SK-N-SH (cell line): ENCODE data around the gene RPL39. TPM values are rescaled to one million over a fixed set of nuclear protein-coding genes. Genes with fewer than 3 reads are reported as not detected.

ENCODE experiments used
- ELF1 ChIP-seq: IDR thresholded peaks from 2 replicates; pipeline ENCODE4 v1.4.0; 2012
- FOXJ3 ChIP-seq: sonication (generic); formaldehyde crosslinking; IDR thresholded peaks from 2 replicates; pipeline ENCODE4 v1.5.1; 2020; ENCODE audit warnings: mild to moderate bottlenecking, missing genetic modification reagents
- FOXM1 ChIP-seq: IDR thresholded peaks from 2 replicates; pipeline ENCODE4 v1.4.0; 2012; ENCODE audit warnings: low read depth, mild to moderate bottlenecking
- GATA2 ChIP-seq: sonication (generic); formaldehyde crosslinking; IDR thresholded peaks from 2 replicates; pipeline ENCODE4 v1.5.0; 2020; ENCODE audit warnings: mild to moderate bottlenecking, missing genetic modification reagents
- NFIC ChIP-seq: IDR thresholded peaks from 2 replicates; pipeline ENCODE4 v1.4.0; 2012; ENCODE audit warnings: borderline replicate concordance
- POLR2AphosphoS5 ChIP-seq: IDR thresholded peaks from 2 replicates; pipeline ENCODE4 v1.6.1; 2012; ENCODE audit warnings: low read depth, low read length
- RFX5 ChIP-seq: IDR thresholded peaks from 2 replicates; pipeline ENCODE4 v1.6.1; 2012; ENCODE audit warnings: mild to moderate bottlenecking, improper control_type of control experiment, low read length
- RXRA ChIP-seq: IDR thresholded peaks from 2 replicates; pipeline ENCODE4 v1.4.0; 2012; ENCODE audit warnings: low read depth, mild to moderate bottlenecking, borderline replicate concordance
- TAF1 ChIP-seq: IDR thresholded peaks from 2 replicates; pipeline ENCODE4 v1.6.1; 2012; ENCODE audit warnings: low read depth, mild to moderate bottlenecking, low read length, moderate library complexity, borderline replicate concordance
- TEAD4 ChIP-seq: IDR thresholded peaks from 2 replicates; pipeline ENCODE4 v1.4.0; 2012; ENCODE audit warnings: mild to moderate bottlenecking, borderline replicate concordance; ENCODE audit not compliant: insufficient read depth
- polyA plus RNA-seq, 3 experiments: library from polyadenylated mRNA; depleted of rRNA; stranded (reverse); fragments of >200 nt; gene quantifications; 2 replicates each; pipeline ENCODE4 v1.2.3, GENCODE V29; 2012
- TF ChIP-seq, protein P1 (sequence below): fragments of 150-350 bp; IDR thresholded peaks from 2 replicates; pipeline ENCODE4 v1.6.1; 2017; ENCODE audit warnings: antibody characterized with exemption, low read length, low read depth, borderline replicate concordance
- TF ChIP-seq, protein P2 (sequence below): IDR thresholded peaks from 2 replicates; pipeline ENCODE4; 2012
- TF ChIP-seq, protein P3 (sequence below): fragments of 200-600 bp; sonication (generic); IDR thresholded peaks from 2 replicates; pipeline ENCODE4 v1.6.1; 2017; ENCODE audit warnings: antibody characterized with exemption, mild to moderate bottlenecking, moderate library complexity
- TF ChIP-seq, protein P4 (sequence below): IDR thresholded peaks from 2 replicates; pipeline ENCODE4 v1.4.0; 2012; ENCODE audit warnings: low read depth, borderline replicate concordance
- TF ChIP-seq, protein P5 (sequence below): fragments of 150-350 bp; IDR thresholded peaks from 2 replicates; pipeline ENCODE4 v1.6.1; 2016; ENCODE audit warnings: mild to moderate bottlenecking, low read depth, low read length

The RPL39 gene
- polyA plus RNA-seq, 1 of the 3 experiments (the other 2 are of a cell fraction), result 4,443 TPM

DNA sequence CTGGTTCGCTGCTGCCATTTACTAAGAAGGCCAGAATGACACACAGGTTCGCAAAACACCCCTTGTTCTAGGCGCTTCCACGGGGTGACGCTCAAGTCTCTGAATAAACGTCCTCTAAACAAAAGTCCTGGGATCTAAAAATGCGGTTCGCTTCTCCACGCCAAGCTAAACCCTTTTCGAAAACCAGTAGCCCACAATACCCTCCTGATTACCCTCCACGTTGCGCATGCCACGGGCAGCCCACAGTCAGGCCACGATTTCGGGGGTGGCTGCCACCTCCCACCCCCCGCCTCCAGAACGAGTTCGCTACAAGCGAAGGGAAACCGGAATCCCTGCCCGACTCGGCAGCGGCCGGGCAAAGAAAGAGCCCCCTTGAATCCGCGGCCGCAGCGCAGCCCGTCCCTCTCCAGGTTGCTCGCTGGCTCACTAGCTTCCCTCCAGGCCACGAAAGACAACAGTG, 423 bp downstream of the RPL39 start (continued):
- TF ChIP-seq, protein P1, sequence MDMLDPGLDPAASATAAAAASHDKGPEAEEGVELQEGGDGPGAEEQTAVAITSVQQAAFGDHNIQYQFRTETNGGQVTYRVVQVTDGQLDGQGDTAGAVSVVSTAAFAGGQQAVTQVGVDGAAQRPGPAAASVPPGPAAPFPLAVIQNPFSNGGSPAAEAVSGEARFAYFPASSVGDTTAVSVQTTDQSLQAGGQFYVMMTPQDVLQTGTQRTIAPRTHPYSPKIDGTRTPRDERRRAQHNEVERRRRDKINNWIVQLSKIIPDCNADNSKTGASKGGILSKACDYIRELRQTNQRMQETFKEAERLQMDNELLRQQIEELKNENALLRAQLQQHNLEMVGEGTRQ, result no peak
- TF ChIP-seq RFX5, result no peak
- TF ChIP-seq POLR2AphosphoS5, result no peak
- TF ChIP-seq TEAD4, result no peak
- TF ChIP-seq, protein P2, sequence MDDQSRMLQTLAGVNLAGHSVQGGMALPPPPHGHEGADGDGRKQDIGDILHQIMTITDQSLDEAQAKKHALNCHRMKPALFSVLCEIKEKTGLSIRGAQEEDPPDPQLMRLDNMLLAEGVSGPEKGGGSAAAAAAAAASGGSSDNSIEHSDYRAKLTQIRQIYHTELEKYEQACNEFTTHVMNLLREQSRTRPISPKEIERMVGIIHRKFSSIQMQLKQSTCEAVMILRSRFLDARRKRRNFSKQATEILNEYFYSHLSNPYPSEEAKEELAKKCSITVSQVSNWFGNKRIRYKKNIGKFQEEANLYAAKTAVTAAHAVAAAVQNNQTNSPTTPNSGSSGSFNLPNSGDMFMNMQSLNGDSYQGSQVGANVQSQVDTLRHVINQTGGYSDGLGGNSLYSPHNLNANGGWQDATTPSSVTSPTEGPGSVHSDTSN, result no peak
- TF ChIP-seq NFIC, result no peak
- 0 out of 2 replicates have a peak, but pooled peaks have one; percentile 9 for TF ChIP-seq GATA2 (CRISPR knock-in tag)
- no peak for TF ChIP-seq RXRA
- no peak for TF ChIP-seq FOXJ3
- TF ChIP-seq TAF1, result no peak
- TF ChIP-seq ELF1, result no peak
- TF ChIP-seq, protein P3, sequence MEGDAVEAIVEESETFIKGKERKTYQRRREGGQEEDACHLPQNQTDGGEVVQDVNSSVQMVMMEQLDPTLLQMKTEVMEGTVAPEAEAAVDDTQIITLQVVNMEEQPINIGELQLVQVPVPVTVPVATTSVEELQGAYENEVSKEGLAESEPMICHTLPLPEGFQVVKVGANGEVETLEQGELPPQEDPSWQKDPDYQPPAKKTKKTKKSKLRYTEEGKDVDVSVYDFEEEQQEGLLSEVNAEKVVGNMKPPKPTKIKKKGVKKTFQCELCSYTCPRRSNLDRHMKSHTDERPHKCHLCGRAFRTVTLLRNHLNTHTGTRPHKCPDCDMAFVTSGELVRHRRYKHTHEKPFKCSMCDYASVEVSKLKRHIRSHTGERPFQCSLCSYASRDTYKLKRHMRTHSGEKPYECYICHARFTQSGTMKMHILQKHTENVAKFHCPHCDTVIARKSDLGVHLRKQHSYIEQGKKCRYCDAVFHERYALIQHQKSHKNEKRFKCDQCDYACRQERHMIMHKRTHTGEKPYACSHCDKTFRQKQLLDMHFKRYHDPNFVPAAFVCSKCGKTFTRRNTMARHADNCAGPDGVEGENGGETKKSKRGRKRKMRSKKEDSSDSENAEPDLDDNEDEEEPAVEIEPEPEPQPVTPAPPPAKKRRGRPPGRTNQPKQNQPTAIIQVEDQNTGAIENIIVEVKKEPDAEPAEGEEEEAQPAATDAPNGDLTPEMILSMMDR, result peak; percentile 48
- TF ChIP-seq, protein P4, sequence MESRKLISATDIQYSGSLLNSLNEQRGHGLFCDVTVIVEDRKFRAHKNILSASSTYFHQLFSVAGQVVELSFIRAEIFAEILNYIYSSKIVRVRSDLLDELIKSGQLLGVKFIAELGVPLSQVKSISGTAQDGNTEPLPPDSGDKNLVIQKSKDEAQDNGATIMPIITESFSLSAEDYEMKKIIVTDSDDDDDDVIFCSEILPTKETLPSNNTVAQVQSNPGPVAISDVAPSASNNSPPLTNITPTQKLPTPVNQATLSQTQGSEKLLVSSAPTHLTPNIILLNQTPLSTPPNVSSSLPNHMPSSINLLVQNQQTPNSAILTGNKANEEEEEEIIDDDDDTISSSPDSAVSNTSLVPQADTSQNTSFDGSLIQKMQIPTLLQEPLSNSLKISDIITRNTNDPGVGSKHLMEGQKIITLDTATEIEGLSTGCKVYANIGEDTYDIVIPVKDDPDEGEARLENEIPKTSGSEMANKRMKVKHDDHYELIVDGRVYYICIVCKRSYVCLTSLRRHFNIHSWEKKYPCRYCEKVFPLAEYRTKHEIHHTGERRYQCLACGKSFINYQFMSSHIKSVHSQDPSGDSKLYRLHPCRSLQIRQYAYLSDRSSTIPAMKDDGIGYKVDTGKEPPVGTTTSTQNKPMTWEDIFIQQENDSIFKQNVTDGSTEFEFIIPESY, result no peak
- TF ChIP-seq, protein P5, sequence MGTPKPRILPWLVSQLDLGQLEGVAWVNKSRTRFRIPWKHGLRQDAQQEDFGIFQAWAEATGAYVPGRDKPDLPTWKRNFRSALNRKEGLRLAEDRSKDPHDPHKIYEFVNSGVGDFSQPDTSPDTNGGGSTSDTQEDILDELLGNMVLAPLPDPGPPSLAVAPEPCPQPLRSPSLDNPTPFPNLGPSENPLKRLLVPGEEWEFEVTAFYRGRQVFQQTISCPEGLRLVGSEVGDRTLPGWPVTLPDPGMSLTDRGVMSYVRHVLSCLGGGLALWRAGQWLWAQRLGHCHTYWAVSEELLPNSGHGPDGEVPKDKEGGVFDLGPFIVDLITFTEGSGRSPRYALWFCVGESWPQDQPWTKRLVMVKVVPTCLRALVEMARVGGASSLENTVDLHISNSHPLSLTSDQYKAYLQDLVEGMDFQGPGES, result no peak
- no peak for TF ChIP-seq FOXM1
